Measurements from ENCODE around the gene CFAP65.

DNA sequence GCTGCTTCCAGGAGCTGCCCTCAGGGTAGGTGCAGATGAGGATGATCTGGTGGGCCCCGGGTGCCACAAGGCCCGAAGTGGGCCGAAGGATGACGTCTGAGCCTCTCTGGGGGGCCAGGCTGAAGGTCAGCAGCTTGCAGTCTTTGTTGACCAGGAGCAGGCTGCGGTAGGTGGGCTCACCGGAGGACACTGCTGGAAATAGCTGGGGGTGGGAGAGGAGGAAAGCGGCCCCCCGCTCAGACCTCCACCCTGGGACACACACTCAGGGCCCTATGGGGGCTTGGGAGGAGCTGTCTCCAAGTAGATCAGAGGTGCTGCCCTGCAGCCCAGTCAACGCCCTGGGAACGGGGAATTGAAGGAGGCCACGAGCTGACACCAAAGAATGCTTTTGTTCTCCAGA is 17.3 kb downstream of the CFAP65 start:
- TF ChIP-seq EP300 (IDR thresholded peaks at IDR 0.05) (no peak), POLR2AphosphoS5 (IDR thresholded peaks at IDR 0.05) (no peak), POLR2A (IDR thresholded peaks at IDR 0.05) (no peak)
- TF ChIP-seq, protein P1, sequence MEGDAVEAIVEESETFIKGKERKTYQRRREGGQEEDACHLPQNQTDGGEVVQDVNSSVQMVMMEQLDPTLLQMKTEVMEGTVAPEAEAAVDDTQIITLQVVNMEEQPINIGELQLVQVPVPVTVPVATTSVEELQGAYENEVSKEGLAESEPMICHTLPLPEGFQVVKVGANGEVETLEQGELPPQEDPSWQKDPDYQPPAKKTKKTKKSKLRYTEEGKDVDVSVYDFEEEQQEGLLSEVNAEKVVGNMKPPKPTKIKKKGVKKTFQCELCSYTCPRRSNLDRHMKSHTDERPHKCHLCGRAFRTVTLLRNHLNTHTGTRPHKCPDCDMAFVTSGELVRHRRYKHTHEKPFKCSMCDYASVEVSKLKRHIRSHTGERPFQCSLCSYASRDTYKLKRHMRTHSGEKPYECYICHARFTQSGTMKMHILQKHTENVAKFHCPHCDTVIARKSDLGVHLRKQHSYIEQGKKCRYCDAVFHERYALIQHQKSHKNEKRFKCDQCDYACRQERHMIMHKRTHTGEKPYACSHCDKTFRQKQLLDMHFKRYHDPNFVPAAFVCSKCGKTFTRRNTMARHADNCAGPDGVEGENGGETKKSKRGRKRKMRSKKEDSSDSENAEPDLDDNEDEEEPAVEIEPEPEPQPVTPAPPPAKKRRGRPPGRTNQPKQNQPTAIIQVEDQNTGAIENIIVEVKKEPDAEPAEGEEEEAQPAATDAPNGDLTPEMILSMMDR (IDR thresholded peaks at IDR 0.05), result no peak

All from upper lobe of left lung (tissue), 4 donors.